GM18861 (cell line): ENCODE data around the gene TLCD5.

Experiments
- ATAC-seq: cut with Tn5 transposase; IDR thresholded peaks from one replicate; pipeline ENCODE4 v1.9.1; 2021; ENCODE audit not compliant: unreplicated experiment

The TLCD5 gene

GRCh38 chr11:120324932-120325810, at the start of gene TLCD5:
Gene TLCD5 (plus strand): TSS chr11:120325299. CDS start chr11:120327442, 2,143 bp downstream.
- no peak for ATAC-seq

GRCh38 chr11:120279502-120279901, 45.6 kb upstream of the TLCD5 start:
- no peak for ATAC-seq

- ATAC-seq: no peak
Observed at GRCh38 chr11:120280600-120281051, 44.5 kb upstream of the TLCD5 start.

GRCh38 chr11:120281143-120281795, 43.8 kb upstream of the TLCD5 start:
- no peak for ATAC-seq

GRCh38 chr11:120283124-120283523, 42.0 kb upstream of the TLCD5 start:
- ATAC-seq: no peak

- no peak for ATAC-seq
Observed at GRCh38 chr11:120284272-120284671, 40.8 kb upstream of the TLCD5 start.

- ATAC-seq: no peak
Observed at GRCh38 chr11:120285256-120285655, 39.8 kb upstream of the TLCD5 start.

- no peak for ATAC-seq
Observed at GRCh38 chr11:120288021-120288420, 37.1 kb upstream of the TLCD5 start.

GRCh38 chr11:120289426-120289825, 35.7 kb upstream of the TLCD5 start:
- ATAC-seq: no peak

GRCh38 chr11:120290956-120291355, 34.1 kb upstream of the TLCD5 start:
- ATAC-seq: no peak

- ATAC-seq: no peak
Observed at GRCh38 chr11:120293038-120293800, 31.9 kb upstream of the TLCD5 start.

GRCh38 chr11:120294096-120294495, 31.0 kb upstream of the TLCD5 start:
- ATAC-seq: no peak

GRCh38 chr11:120295099-120295498, 30.0 kb upstream of the TLCD5 start:
- no peak for ATAC-seq

- no peak for ATAC-seq
Observed at GRCh38 chr11:120296554-120296953, 28.5 kb upstream of the TLCD5 start.

- no peak for ATAC-seq
Observed at GRCh38 chr11:120298461-120298860, 26.6 kb upstream of the TLCD5 start.

- no peak for ATAC-seq
Observed at GRCh38 chr11:120302001-120302805, 22.9 kb upstream of the TLCD5 start.

GRCh38 chr11:120303004-120303637, 22.0 kb upstream of the TLCD5 start:
- no peak for ATAC-seq

- no peak for ATAC-seq
Observed at GRCh38 chr11:120304526-120304925, 20.6 kb upstream of the TLCD5 start.

- ATAC-seq: no peak
Observed at GRCh38 chr11:120305286-120305685, 19.8 kb upstream of the TLCD5 start.
